ENCODE data around the gene PLEKHA7. TPM values are rescaled to one million over a fixed set of nuclear protein-coding genes. Genes with fewer than 3 reads are reported as not detected.

Gene PLEKHA7
- polyA plus RNA-seq, 1 donor (not counting 4 experiments of a cell fraction or from before 2014, with no cell fraction given) = 1.4 TPM

DNA sequence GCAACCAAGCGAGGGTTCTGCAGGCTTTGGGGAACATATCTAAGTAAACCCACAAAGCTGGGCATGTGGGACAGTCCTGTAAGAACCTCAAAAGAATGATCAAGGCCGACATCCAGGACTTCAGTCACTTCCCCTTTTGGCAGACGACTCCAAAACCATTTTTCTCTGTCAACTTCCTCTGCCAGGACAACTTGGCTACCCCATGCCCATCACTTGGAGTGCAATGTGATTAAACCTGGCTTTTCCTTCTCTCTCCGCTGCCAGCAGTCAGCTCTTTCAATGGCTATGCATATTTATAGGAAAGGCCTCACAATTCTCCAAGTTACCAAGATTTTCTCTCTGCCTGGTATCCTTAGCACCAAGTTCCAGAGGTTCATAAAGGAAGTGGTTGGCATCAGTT is 196.9 kb downstream of the PLEKHA7 start:
- Histone ChIP-seq H3K9me3 (ENCODE audit: control insufficient read depth, low read depth, low read length) (no peaks in the 10 kb centered on the region), H3K27ac (ENCODE audit: control insufficient read depth, insufficient read depth, low read length) (no peak overlapping the region), H4K20me1 (ENCODE audit: control insufficient read depth, extremely low read depth, insufficient read depth, low read length) (no peaks in the 10 kb centered on the region), H3K36me3 (ENCODE audit: control insufficient read depth in 2 of 2, extremely low read depth in 1 of 2, insufficient read depth in 2 of 2, low read length in 2 of 2) (no peaks in the 10 kb centered on the region), H2AFZ (ENCODE audit: control insufficient read depth, low read length) (no peak overlapping the region), H3K4me1 (ENCODE audit: control insufficient read depth, extremely low read depth, insufficient read depth, low read length) (no peaks in the 10 kb centered on the region), H3K4me2 (ENCODE audit: control insufficient read depth, extremely low read depth, insufficient read depth, low read depth, low read length) (no peak overlapping the region), H3K9me1 (ENCODE audit: control insufficient read depth, extremely low read depth, insufficient read depth, low read length) (no peaks in the 10 kb centered on the region), H3K4me3 (ENCODE audit: control insufficient read depth in 2 of 3, extremely low read depth in 1 of 3, insufficient read depth in 2 of 3, low read depth in 1 of 3, low read length in 3 of 3) (no peak overlapping the region), H3K27me3 (ENCODE audit: control insufficient read depth, extremely low read depth, insufficient read depth, low read length) (peaks cover 4% of the 10 kb centered on the region), H3K9ac (ENCODE audit: control insufficient read depth, extremely low read depth, insufficient read depth, low read length) (no peak overlapping the region), H3K79me2 (ENCODE audit: control insufficient read depth, insufficient read depth, low read length) (no peaks in the 10 kb centered on the region)
- dilution Hi-C loops (cut with MboI; ENCODE audit: extremely low pct_ligation_motif_present, low sequenced_read_pairs) = loop anchor here (25.0 kb wide), 1 partner anchor 95 kb away; no protein-coding TSS in a partner anchor
- FAIRE-seq (no peak), DNase-seq (ENCODE audit: low read depth, low spot score) (no peak)
- TF ChIP-seq, protein P1, sequence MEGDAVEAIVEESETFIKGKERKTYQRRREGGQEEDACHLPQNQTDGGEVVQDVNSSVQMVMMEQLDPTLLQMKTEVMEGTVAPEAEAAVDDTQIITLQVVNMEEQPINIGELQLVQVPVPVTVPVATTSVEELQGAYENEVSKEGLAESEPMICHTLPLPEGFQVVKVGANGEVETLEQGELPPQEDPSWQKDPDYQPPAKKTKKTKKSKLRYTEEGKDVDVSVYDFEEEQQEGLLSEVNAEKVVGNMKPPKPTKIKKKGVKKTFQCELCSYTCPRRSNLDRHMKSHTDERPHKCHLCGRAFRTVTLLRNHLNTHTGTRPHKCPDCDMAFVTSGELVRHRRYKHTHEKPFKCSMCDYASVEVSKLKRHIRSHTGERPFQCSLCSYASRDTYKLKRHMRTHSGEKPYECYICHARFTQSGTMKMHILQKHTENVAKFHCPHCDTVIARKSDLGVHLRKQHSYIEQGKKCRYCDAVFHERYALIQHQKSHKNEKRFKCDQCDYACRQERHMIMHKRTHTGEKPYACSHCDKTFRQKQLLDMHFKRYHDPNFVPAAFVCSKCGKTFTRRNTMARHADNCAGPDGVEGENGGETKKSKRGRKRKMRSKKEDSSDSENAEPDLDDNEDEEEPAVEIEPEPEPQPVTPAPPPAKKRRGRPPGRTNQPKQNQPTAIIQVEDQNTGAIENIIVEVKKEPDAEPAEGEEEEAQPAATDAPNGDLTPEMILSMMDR (optimal IDR thresholded peaks at IDR 0.05 in 1 of 3, IDR thresholded peaks at IDR 0.05 in 1 of 3, conservative IDR thresholded peaks at IDR 0.05 in 1 of 3; ENCODE audit: extremely low read depth in 1 of 3, insufficient read depth in 2 of 3, low read length in 3 of 3) = no peak
- no peak for TF ChIP-seq EZH2 (IDR thresholded peaks at IDR 0.05; ENCODE audit: low read length)

GRCh38 chr11:16816358-16817270 is 197.6 kb downstream of the PLEKHA7 start:
- Histone ChIP-seq H3K4me1 (ENCODE audit: control insufficient read depth, extremely low read depth, insufficient read depth, low read length) (no peaks in the 10 kb centered on the region), H3K9me3 (ENCODE audit: control insufficient read depth, low read depth, low read length) (no peaks in the 10 kb centered on the region), H3K27me3 (ENCODE audit: control insufficient read depth, extremely low read depth, insufficient read depth, low read length) (peaks cover 4% of the 10 kb centered on the region), H3K36me3 (ENCODE audit: control insufficient read depth in 2 of 2, extremely low read depth in 1 of 2, insufficient read depth in 2 of 2, low read length in 2 of 2) (no peaks in the 10 kb centered on the region), H3K79me2 (ENCODE audit: control insufficient read depth, insufficient read depth, low read length) (no peaks in the 10 kb centered on the region), H3K4me2 (ENCODE audit: control insufficient read depth, extremely low read depth, insufficient read depth, low read depth, low read length) (no peak overlapping the region), H3K27ac (ENCODE audit: control insufficient read depth, insufficient read depth, low read length) (no peak overlapping the region), H3K9ac (ENCODE audit: control insufficient read depth, extremely low read depth, insufficient read depth, low read length) (no peak overlapping the region), H4K20me1 (ENCODE audit: control insufficient read depth, extremely low read depth, insufficient read depth, low read length) (no peaks in the 10 kb centered on the region), H2AFZ (ENCODE audit: control insufficient read depth, low read length) (no peak overlapping the region), H3K4me3 (ENCODE audit: control insufficient read depth in 2 of 3, extremely low read depth in 1 of 3, insufficient read depth in 2 of 3, low read depth in 1 of 3, low read length in 3 of 3) (no peak overlapping the region), H3K9me1 (ENCODE audit: control insufficient read depth, extremely low read depth, insufficient read depth, low read length) (no peaks in the 10 kb centered on the region)
- no peak for DNase-seq (ENCODE audit: low read depth, low spot score)
- FAIRE-seq = no peak
- dilution Hi-C loops (cut with MboI; ENCODE audit: extremely low pct_ligation_motif_present, low sequenced_read_pairs) = loop anchor here (25.0 kb wide), 1 partner anchor 96 kb away; no protein-coding TSS in a partner anchor
- TF ChIP-seq EZH2 (IDR thresholded peaks at IDR 0.05; ENCODE audit: low read length) = no peak
- TF ChIP-seq, protein P1 (optimal IDR thresholded peaks at IDR 0.05 in 1 of 3, IDR thresholded peaks at IDR 0.05 in 1 of 3, conservative IDR thresholded peaks at IDR 0.05 in 1 of 3; ENCODE audit: extremely low read depth in 1 of 3, insufficient read depth in 2 of 3, low read length in 3 of 3) = no peak

Data from keratinocyte (primary cell).